NCI-H128 (cell line): ENCODE data around the gene EMC6.
"Not testable (repeated sequence)": the region's sequence is repeated elsewhere in the genome, so short reads cannot be mapped to it uniquely, and the experiment has no call there.

Source experiments
- DNase-seq: peaks from one replicate; lab custom pipeline; 2025; ENCODE audit not compliant: unreplicated experiment; lab: John Stamatoyannopoulos, UW

Gene EMC6

DNA sequence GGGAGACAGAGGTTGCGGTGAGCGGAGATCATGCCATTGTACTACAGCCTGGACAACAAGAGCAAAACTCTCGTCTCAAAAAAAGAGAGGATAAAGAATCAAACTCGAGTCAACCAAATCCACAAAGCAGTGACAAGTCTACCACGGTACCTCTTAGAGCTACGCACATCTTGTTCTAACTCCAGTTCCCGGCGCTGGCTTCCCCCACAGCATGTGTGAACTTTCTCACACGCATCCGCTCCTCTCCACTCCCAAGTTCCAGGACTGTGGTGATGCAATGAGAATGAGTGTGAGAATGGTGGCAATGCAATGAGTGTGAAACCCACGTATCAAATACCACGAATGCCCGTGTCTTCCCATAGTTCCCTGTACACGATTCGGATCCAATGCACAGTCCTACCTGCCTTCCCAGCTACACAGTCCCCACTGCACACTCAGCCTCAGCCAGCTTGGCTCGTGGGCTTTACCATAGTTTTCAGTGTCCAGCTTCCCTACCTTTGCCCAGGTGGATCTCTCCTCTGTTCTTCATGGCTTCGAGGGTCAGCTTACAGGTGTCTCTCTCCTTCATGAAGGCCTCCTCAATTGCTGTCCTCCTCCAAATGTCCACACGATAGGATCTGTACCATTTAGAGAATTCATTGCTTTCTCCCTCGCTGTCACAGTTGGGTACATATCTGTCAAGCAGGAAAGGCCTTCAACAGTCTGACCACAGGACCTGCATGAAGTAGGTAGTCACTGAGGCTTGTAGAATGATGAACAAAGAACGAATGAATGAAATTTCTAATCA is 36.5 kb downstream of the EMC6 start:
- no peak for DNase-seq

DNA sequence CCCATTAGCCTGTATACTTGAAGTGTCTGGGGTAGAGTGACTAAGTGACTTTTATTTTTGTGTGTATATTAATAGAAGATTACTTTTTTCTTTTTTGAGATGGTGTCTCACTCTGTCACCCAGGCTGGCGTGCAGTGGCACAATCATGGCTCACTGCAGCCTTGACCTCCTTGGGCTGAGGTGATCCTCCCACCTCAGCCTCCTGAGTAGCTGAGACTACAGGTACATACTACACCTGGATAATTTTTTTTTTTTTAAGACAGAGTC is 37.0 kb downstream of the EMC6 start:
- DNase-seq: not testable (repeated sequence)

DNA sequence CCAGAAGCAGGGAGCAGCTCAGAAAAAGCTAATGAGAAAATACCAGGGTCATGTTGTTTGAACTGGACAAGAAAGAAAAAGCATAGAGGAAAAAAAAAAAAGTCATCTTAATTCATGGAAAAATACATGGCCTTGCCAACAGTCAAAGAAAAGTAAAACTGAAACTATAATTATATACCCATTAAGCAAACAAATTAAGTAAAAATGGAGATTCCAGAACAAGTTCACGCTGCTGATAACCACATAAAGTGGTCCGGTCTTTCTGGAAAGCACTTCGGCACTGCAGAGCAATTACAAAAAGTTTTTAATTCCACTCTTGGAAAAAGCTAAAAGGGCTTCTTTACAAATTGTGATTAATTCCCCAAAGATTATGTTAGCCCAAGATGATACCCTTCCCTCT is 39.8 kb downstream of the EMC6 start:
- no peak for DNase-seq

DNA sequence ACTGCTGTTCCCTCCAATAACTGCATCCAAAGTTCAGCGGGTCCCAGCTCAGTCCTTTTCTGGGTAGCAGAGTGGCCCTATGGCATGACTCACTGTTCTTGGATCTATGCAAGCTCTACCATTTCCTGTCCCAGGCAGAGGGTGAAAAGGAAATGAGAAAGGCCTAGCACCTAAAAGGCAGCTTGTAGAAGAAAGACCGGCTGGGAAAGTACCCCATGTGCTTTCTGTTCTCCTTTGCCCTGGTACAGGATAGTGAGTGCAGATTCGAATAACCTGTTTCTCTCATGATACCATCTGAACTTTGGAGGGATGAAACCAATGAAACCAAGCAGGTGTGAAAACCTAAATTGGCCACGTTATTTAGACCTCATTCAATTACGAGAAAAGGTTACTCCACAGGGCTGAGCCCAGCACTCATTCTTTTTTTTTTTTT is 42.4 kb downstream of the EMC6 start:
- no peak for DNase-seq

DNA sequence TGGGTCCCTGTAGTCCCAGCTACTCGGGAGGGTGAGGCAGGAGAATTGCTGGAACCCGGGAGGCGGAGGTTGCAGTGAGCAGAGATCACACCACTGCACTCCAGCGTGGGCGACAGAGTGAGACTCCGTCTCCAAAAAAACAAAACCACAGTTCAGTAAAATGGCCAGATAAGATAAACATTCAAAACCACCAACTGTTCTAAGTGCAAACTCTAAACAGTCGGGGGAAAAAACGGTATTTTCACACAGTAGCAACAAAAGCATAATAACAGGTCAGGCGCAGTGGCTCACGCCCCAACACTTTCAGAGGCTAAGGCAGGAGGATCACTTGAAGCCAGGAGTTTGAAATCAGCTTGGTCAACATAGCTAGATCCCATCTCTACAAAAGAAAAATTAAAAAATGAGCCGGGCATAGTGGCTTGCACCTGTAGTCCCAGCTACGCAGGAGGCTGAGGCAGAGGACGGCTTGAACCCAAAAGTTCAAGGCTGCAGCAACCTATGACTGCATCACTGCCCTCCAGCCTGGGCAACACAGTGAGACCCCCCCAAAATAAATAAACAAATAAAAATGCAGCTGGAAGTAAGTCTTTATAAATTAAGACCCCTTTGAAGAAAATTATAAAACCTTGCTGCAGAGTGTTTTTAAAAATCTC is 44.3 kb downstream of the EMC6 start:
- DNase-seq: no peak

DNA sequence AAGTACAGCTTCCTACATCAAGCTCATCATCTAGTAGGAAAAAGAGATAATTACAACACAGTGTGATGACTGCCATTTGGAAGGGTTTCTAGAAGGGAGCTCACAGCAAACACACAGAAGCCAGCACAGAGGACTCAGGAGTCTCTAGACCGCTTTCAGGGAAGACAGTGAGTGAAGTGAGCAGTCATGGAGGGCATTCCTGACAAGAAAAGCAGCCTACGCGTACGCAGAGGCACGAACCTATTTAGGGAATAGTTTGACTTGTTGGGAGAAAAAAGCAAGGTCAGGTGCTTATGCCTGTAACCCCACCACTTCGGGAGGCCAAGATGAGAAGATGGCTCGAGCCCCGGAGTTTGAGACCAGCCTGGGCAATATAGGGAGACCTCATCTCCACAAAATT is 46.7 kb downstream of the EMC6 start:
- no peak for DNase-seq

DNA sequence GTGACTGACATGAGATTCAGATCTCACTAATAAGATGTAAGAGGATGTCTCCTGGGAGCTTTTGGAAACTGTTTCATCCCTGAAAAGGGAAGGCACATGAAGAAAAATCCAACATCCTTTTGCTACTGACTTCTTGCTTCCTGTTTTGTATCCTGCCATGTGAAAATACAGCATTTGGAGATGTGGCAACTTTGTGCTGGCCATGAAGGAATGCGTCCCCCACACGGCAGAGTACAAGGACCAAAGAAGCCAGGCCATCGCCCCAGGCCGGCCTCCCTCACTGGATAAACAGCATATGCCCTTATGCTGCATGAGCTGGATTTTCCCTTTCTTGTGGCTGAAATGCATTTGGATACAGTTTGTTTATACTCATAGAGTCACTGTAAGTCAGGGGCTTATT is 49.6 kb downstream of the EMC6 start:
- no peak for DNase-seq

DNA sequence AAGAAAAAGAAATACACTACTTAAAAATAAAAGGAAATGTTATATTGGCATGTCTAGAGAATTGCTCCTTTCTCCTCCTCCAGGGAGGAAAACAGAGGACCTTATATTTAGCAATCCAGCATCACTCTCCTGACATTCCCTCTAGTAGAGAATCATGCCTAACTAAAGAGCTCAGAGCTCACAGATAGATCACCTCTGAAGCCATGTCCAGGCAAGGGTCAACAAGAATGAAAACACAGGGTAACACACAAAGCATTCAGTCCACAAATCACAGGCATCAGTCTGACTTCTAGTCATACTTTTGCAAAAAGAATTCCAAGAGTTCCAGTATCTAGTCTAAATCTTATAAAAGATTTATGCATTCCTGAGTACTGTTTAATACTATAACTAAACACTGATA is 50.7 kb downstream of the EMC6 start:
- DNase-seq: no peak
